IPS-15b (cell line): ENCODE measurements around the gene GPR15LG.

ENCODE experiments used
- H3K27me3 ChIP-seq: one replicate; pipeline ENCODE4 v1.6.1; 2013; ENCODE audit warnings: low read length; ENCODE audit not compliant: control insufficient read depth, insufficient read depth
- H3K36me3 ChIP-seq: one replicate; pipeline ENCODE4 v1.6.1; 2013; ENCODE audit warnings: low read length; ENCODE audit not compliant: control insufficient read depth, insufficient read depth
- H3K4me1 ChIP-seq: one replicate; pipeline ENCODE4 v1.6.1; 2013; ENCODE audit warnings: mild to moderate bottlenecking, low read length; ENCODE audit not compliant: control insufficient read depth, insufficient read depth
- H3K4me3 ChIP-seq: one replicate; pipeline ENCODE4 v1.5.1; 2013; ENCODE audit warnings: low read depth, low read length
- H3K9ac ChIP-seq: one replicate; pipeline ENCODE4 v1.6.1; 2013; ENCODE audit warnings: low read depth, mild to moderate bottlenecking, low read length
- H3K9me3 ChIP-seq: one replicate; pipeline ENCODE4 v1.6.1; 2013; ENCODE audit warnings: mild to moderate bottlenecking, low read length; ENCODE audit not compliant: control insufficient read depth, insufficient read depth

GPR15LG gene

GRCh38 chr10:84196941-84197340 is 23.3 kb downstream of the GPR15LG start:
- Histone ChIP-seq H3K9me3 (no peaks in the 10 kb centered on the region), H3K4me1 (peaks cover 3% of the 10 kb centered on the region), H3K27me3 (peaks cover 54% of the 10 kb centered on the region), H3K9ac (no peak overlapping the region), H3K36me3 (peaks cover 4% of the 10 kb centered on the region), H3K4me3 (no peak overlapping the region)

- Histone ChIP-seq H3K36me3 (peaks cover 4% of the 10 kb centered on the region), H3K4me1 (peaks cover 3% of the 10 kb centered on the region), H3K9me3 (no peaks in the 10 kb centered on the region), H3K4me3 (no peak overlapping the region), H3K9ac (no peak overlapping the region), H3K27me3 (peaks cover 53% of the 10 kb centered on the region)
Observed at GRCh38 chr10:84197643-84198042, 24.0 kb downstream of the GPR15LG start.

- H3K36me3 ChIP-seq = peaks cover 4% of the 10 kb centered on the region
- H3K27me3 ChIP-seq = peaks cover 45% of the 10 kb centered on the region
- H3K9me3 ChIP-seq = no peaks in the 10 kb centered on the region
- no peak overlapping the region for H3K9ac ChIP-seq
- H3K4me3 ChIP-seq = no peak overlapping the region
- peaks cover 3% of the 10 kb centered on the region for H3K4me1 ChIP-seq
Observed at GRCh38 chr10:84198206-84198915, 24.8 kb downstream of the GPR15LG start.

GRCh38 chr10:84200537-84201243 is 27.1 kb downstream of the GPR15LG start:
- Histone ChIP-seq H3K36me3 (peaks cover 4% of the 10 kb centered on the region), H3K4me3 (no peak overlapping the region), H3K27me3 (peaks cover 25% of the 10 kb centered on the region), H3K9me3 (no peaks in the 10 kb centered on the region), H3K9ac (no peak overlapping the region), H3K4me1 (no peaks in the 10 kb centered on the region)

- no peak overlapping the region for H3K9ac ChIP-seq
- H3K27me3 ChIP-seq = peaks cover 19% of the 10 kb centered on the region
- no peaks in the 10 kb centered on the region for H3K9me3 ChIP-seq
- H3K4me3 ChIP-seq = no peak overlapping the region
- H3K4me1 ChIP-seq = no peaks in the 10 kb centered on the region
- H3K36me3 ChIP-seq = peaks cover 4% of the 10 kb centered on the region
Observed at GRCh38 chr10:84201244-84201606, 27.6 kb downstream of the GPR15LG start.

GRCh38 chr10:84201682-84202081 is 28.1 kb downstream of the GPR15LG start:
- peaks cover 15% of the 10 kb centered on the region for H3K27me3 ChIP-seq
- peaks cover 4% of the 10 kb centered on the region for H3K36me3 ChIP-seq
- H3K4me3 ChIP-seq = no peak overlapping the region
- H3K4me1 ChIP-seq = no peaks in the 10 kb centered on the region
- no peak overlapping the region for H3K9ac ChIP-seq
- H3K9me3 ChIP-seq = no peaks in the 10 kb centered on the region

- H3K4me3 ChIP-seq = no peak overlapping the region
- H3K36me3 ChIP-seq = no peaks in the 10 kb centered on the region
- peaks cover 8% of the 10 kb centered on the region for H3K27me3 ChIP-seq
- no peak overlapping the region for H3K9ac ChIP-seq
- H3K4me1 ChIP-seq = no peaks in the 10 kb centered on the region
- no peaks in the 10 kb centered on the region for H3K9me3 ChIP-seq
Observed at GRCh38 chr10:84202349-84202748, 28.7 kb downstream of the GPR15LG start.

GRCh38 chr10:84204122-84204521 is 30.5 kb downstream of the GPR15LG start:
- H3K9me3 ChIP-seq = no peaks in the 10 kb centered on the region
- H3K4me3 ChIP-seq = no peak overlapping the region
- no peaks in the 10 kb centered on the region for H3K4me1 ChIP-seq
- H3K27me3 ChIP-seq = no peaks in the 10 kb centered on the region
- H3K36me3 ChIP-seq = no peaks in the 10 kb centered on the region
- no peak overlapping the region for H3K9ac ChIP-seq

GRCh38 chr10:84204610-84205009 is 31.0 kb downstream of the GPR15LG start:
- no peaks in the 10 kb centered on the region for H3K27me3 ChIP-seq
- H3K4me1 ChIP-seq = no peaks in the 10 kb centered on the region
- H3K36me3 ChIP-seq = no peaks in the 10 kb centered on the region
- H3K9me3 ChIP-seq = no peaks in the 10 kb centered on the region
- H3K9ac ChIP-seq = no peak overlapping the region
- H3K4me3 ChIP-seq = no peak overlapping the region

- H3K4me3 ChIP-seq = no peak overlapping the region
- H3K9me3 ChIP-seq = no peaks in the 10 kb centered on the region
- H3K9ac ChIP-seq = no peak overlapping the region
- no peaks in the 10 kb centered on the region for H3K27me3 ChIP-seq
- H3K36me3 ChIP-seq = no peaks in the 10 kb centered on the region
- no peaks in the 10 kb centered on the region for H3K4me1 ChIP-seq
Observed at GRCh38 chr10:84205049-84205852, 31.6 kb downstream of the GPR15LG start.

- Histone ChIP-seq H3K9me3 (no peaks in the 10 kb centered on the region), H3K9ac (no peak overlapping the region), H3K4me1 (no peaks in the 10 kb centered on the region), H3K36me3 (no peaks in the 10 kb centered on the region), H3K4me3 (no peak overlapping the region), H3K27me3 (no peaks in the 10 kb centered on the region)
Observed at GRCh38 chr10:84205853-84206525, 32.4 kb downstream of the GPR15LG start.
